Measurements from ENCODE around the gene MATCAP1.

DNA sequence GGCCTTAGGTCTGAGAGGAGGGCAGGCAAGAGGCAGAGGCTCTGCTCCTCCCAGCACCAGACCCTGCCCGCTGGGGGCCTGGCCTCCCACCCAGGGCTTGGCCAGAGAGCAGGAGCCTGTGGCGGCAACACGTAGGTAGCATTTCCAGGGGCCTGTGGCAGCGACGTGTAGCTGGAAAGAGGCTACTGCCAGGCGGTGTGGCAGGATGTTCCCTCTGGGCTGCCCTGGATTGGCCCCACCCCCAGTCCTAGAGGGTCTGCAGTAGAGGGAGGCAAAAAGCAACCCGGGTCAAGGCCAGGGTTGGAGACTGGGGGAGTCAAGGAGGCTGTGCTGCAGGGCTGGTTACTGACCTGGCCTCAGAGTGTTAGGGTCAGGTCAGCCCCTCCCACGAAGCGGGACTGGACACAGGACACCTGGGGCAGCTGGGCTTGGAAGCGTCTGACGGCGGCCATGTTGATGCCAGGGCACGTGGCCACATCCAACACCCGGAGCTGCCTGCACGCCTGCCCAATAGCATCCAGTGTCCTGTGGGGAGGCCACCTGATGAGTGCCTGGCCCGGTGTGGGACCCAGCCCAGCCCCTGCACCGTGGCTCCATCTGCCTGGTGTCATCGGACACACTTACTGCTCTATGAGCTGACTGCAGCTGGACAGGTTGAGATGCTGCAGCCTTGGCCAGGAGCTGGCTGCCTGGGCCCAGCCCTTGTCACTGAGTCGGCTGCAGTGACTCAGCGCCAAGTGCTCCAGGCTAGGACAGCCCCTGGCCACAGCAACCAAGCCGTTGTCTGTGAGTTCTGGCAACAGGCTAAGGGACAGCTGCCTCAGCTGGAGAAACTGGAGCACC is 23.7 kb upstream of the MATCAP1 start:
- TF ChIP-seq, protein P1, sequence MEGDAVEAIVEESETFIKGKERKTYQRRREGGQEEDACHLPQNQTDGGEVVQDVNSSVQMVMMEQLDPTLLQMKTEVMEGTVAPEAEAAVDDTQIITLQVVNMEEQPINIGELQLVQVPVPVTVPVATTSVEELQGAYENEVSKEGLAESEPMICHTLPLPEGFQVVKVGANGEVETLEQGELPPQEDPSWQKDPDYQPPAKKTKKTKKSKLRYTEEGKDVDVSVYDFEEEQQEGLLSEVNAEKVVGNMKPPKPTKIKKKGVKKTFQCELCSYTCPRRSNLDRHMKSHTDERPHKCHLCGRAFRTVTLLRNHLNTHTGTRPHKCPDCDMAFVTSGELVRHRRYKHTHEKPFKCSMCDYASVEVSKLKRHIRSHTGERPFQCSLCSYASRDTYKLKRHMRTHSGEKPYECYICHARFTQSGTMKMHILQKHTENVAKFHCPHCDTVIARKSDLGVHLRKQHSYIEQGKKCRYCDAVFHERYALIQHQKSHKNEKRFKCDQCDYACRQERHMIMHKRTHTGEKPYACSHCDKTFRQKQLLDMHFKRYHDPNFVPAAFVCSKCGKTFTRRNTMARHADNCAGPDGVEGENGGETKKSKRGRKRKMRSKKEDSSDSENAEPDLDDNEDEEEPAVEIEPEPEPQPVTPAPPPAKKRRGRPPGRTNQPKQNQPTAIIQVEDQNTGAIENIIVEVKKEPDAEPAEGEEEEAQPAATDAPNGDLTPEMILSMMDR (IDR thresholded peaks at IDR 0.05) = no peak
- no peak for TF ChIP-seq POLR2A (IDR thresholded peaks at IDR 0.05)
